Measurements from ENCODE around the gene EFCAB9. TPM values are rescaled to one million over a fixed set of nuclear protein-coding genes. Genes with fewer than 3 reads are reported as not detected.

The EFCAB9 gene
- total and polyA plus RNA-seq, 2 of the 8 experiments (the other 6 are each of a cell fraction or from before 2014, with no cell fraction given) = not detected

DNA sequence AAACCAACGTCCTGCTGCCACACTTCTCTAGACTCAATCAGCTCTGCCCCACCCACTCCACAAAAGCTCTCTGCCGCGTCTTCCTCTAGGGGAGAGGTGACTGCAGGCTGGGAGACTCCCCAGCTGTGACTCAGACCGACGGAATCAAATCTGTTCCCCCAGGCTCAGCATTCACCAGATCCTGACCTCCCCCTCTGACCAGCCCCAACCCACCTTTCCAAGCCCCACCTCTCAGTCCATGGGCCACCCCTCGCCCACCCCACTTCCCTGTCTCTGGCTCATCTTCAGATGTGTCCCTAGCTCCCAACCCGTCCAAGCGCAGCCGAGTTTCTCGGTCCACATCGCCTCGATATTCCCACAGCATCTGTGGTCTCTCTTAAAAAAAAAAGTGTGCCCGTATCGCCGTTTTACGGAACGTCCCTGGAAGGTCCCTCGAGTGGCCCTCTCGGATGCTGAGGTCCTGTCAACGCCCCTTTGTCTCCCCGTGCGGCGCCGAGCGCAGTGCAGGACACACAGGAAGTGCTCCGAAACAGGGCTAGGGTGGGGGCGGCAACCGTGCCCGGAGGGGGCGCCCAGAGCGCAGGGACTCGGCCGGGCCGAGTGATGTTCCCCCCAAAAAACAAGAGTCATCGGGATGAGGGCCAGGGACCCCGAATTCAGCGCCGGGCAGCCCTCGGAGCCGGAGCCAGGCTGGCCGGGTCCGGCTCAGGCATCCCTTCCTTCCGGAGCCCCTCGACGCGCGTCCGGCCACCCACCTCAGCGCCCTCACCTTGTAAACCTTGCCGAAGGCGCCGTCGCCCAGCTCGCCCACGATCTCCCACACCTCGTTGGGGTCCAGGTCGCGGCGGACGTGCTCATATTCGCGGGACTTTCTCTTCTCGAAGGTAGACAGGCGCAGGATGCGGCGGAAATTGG, 6.6 kb upstream of the EFCAB9 start:
- Histone ChIP-seq H4K91ac (replicated peaks; ENCODE audit: insufficient read length, low read length) (no peak overlapping the region), H3K9ac (replicated peaks in 1 of 4; ENCODE audit: extremely low read depth in 1 of 4, low read depth in 3 of 4, low read length in 3 of 4) (peak overlapping the region; percentile 16 to 53 (median 26); a peak in 5 of 7 replicates), H3K23ac (ENCODE audit: insufficient read length) (no peak overlapping the region), H4K5ac (ENCODE audit: insufficient read length, low read depth, low read length) (no peak overlapping the region), H3K79me1 (ENCODE audit: low read depth, low read length) (peaks cover 8% of the 10 kb centered on the region; the same call in 1 of the 2 replicates), H2AK5ac (ENCODE audit: low read depth, low read length) (no peak overlapping the region), H2AFZ (ENCODE audit: low read length) (no peak overlapping the region), H2BK120ac (replicated peaks; ENCODE audit: low read depth, low read length) (no peak overlapping the region), H3K9me3 (ENCODE audit: insufficient read depth in 2 of 2, low read depth in 1 of 2, low read length in 1 of 2) (no peaks in the 10 kb centered on the region), H2BK20ac (ENCODE audit: low read length) (no peak overlapping the region), H3K23me2 (ENCODE audit: low read depth, low read length) (peaks cover 14% of the 10 kb centered on the region), H3K4me3 (ENCODE audit: extremely low read depth in 1 of 4, insufficient read depth in 2 of 4, low read depth in 3 of 4, low read length in 4 of 4) (peak overlapping the region; percentile 61 to 84 (median 79)), H3K36me3 (ENCODE audit: control insufficient read depth in 2 of 4, insufficient read depth in 4 of 4, low read length in 3 of 4) (no peaks in the 10 kb centered on the region), H3K79me2 (ENCODE audit: control insufficient read depth in 1 of 2, insufficient read depth in 2 of 2, low read length in 2 of 2) (peaks cover 0 to 8% of the 10 kb centered on the region in 2 experiments; a peak in 1 of 4 replicates), H2BK5ac (ENCODE audit: low read depth, low read length) (peak overlapping the region; percentile 26; the same call in 1 of the 2 replicates), H2BK12ac (ENCODE audit: low read depth, low read length) (no peak overlapping the region), H3K56ac (replicated peaks; ENCODE audit: insufficient read length, low read depth, low read length) (peak overlapping the region; percentile 46), H3K4me1 (replicated peaks in 1 of 4; ENCODE audit: control insufficient read depth in 3 of 4, insufficient read depth in 4 of 4, low read length in 3 of 4) (peaks cover 0 to 4% (median 1%) of the 10 kb centered on the region in 4 experiments; a peak in 3 of 7 replicates), H4K20me1 (replicated peaks in 1 of 2; ENCODE audit: control insufficient read depth in 1 of 2, insufficient read depth in 2 of 2, low read length in 2 of 2) (peaks cover 0 to 6% of the 10 kb centered on the region in 2 experiments), H3K18ac (ENCODE audit: extremely low read depth, low read length) (peak overlapping the region; percentile 83), H3K4me2 (ENCODE audit: insufficient read depth in 1 of 2, low read depth in 2 of 2, low read length in 2 of 2) (peak overlapping the region; percentile 71 to 86), H3K14ac (ENCODE audit: insufficient read length) (no peak overlapping the region), H3K4ac (replicated peaks; ENCODE audit: insufficient read length, low read depth, low read length) (peak overlapping the region; percentile 53), H3K27me3 (replicated peaks in 1 of 4; ENCODE audit: control insufficient read depth in 3 of 4, extremely low read depth in 1 of 4, insufficient read depth in 3 of 4, low read length in 3 of 4) (no peaks in the 10 kb centered on the region; a peak in 1 of 7 replicates), H2BK15ac (ENCODE audit: low read length) (no peak overlapping the region), H3K27ac (ENCODE audit: low read depth, low read length) (no peak overlapping the region), H4K8ac (ENCODE audit: extremely low read depth, insufficient read depth, low read length) (peak overlapping the region; percentile 45; the same call in 1 of the 2 replicates)
- FAIRE-seq (no peak), DNase-seq (ENCODE audit: low read depth in 1 of 2, low spot score in 2 of 2) (peak in 1 of 2 experiments; percentile 86)
- CTCF ChIA-PET (ENCODE audit: partially characterized antibody) = interaction anchor here (0.7 to 2.9 kb wide), 25 partner anchors 8 to 145 kb away, joined by 3 to 15 read pairs (median 3); no protein-coding TSS in a partner anchor
- WGBS, 2 experiments (ENCODE audit: extremely low coverage in 1 of 2, insufficient coverage in 1 of 2, insufficient read length in 1 of 2, insufficient replicate concordance in 2 of 2, low coverage in 1 of 2, low lambda C conversion rate in 2 of 2, missing lambda C conversion rate in 1 of 2) = 2% methylated on average over 65 of the region's 66 CpGs; no CpG with 5 or more reads in 1 of the 2 experiments
- POLR2A ChIA-PET (ENCODE audit: partially characterized antibody) = interaction anchor here (0.8 to 4.9 kb wide), 5 partner anchors 9 to 94 kb away, joined by 3 to 27 read pairs (median 5); no protein-coding TSS in a partner anchor
- peak; percentile 5; the same call in 1 of the 2 replicates for TF ChIP-seq GABPA (IDR thresholded peaks at IDR 0.05; ENCODE audit: borderline replicate concordance, insufficient read depth, low read length)
- TF ChIP-seq CBX5 (IDR thresholded peaks at IDR 0.05; ENCODE audit: low read depth, low read length) = no peak
- no peak for TF ChIP-seq RFX5 (IDR thresholded peaks at IDR 0.05; ENCODE audit: borderline replicate concordance, low read depth, low read length)
- no peak for TF ChIP-seq TAF7 (optimal IDR thresholded peaks at IDR 0.05; ENCODE audit: borderline replicate concordance, low read depth, low read length)
- no peak for TF ChIP-seq CREB1 (IDR thresholded peaks at IDR 0.05)
- peak; percentile 82 for TF ChIP-seq KDM4A (IDR thresholded peaks at IDR 0.05; ENCODE audit: low read depth, low read length, severe bottlenecking)
- no peak for TF ChIP-seq SP1 (IDR thresholded peaks at IDR 0.05; ENCODE audit: low read depth, low read length)
- TF ChIP-seq RBBP5 (IDR thresholded peaks at IDR 0.05; ENCODE audit: borderline replicate concordance, low read depth, low read length) = 0 out of 2 replicates have a peak, but pooled peaks have one; percentile 53
- no peak for TF ChIP-seq RNF2 (IDR thresholded peaks at IDR 0.05; ENCODE audit: borderline replicate concordance, low read depth, low read length, missing control alignments, poor library complexity, severe bottlenecking)
- TF ChIP-seq EZH2 (IDR thresholded peaks at IDR 0.05; ENCODE audit: low read depth, low read length, severe bottlenecking) = no peak

All from H1 (cell line).